ENCODE data around the gene CCSER1.

CCSER1 gene

DNA sequence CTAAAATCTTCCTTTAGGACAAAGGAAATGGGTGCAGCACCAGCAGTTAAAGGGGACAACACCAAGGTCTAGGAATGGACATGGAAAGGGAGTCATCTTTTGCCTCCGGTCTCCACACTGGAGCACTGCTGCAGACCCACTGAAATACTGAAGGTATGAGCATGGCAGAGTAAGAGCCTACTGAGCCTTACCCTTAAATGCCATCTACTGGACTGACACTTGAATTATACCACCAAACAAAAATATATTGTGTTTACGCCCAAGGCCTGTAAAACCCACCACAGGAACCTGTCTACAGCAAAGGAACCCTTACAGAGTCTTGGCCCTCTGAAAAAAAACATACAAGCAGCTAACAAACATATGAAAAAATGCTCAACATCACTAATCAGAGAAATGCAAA lies 443.4 kb downstream of the CCSER1 start:
- Mint-ChIP-seq H3K27ac (no peak overlapping the region), H3K27me3 (ENCODE audit: low read depth, poor library complexity) (peaks cover 3% of the 10 kb centered on the region), H3K36me3 (ENCODE audit: low read depth) (no peaks in the 10 kb centered on the region), H3K4me1 (no peaks in the 10 kb centered on the region), H3K4me3 (no peak overlapping the region), H3K9me3 (peaks cover under 1% of the 10 kb centered on the region)
- TF ChIP-seq, protein P1, sequence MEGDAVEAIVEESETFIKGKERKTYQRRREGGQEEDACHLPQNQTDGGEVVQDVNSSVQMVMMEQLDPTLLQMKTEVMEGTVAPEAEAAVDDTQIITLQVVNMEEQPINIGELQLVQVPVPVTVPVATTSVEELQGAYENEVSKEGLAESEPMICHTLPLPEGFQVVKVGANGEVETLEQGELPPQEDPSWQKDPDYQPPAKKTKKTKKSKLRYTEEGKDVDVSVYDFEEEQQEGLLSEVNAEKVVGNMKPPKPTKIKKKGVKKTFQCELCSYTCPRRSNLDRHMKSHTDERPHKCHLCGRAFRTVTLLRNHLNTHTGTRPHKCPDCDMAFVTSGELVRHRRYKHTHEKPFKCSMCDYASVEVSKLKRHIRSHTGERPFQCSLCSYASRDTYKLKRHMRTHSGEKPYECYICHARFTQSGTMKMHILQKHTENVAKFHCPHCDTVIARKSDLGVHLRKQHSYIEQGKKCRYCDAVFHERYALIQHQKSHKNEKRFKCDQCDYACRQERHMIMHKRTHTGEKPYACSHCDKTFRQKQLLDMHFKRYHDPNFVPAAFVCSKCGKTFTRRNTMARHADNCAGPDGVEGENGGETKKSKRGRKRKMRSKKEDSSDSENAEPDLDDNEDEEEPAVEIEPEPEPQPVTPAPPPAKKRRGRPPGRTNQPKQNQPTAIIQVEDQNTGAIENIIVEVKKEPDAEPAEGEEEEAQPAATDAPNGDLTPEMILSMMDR (IDR thresholded peaks at IDR 0.05), result no peak
- no peak for DNase-seq

DNA sequence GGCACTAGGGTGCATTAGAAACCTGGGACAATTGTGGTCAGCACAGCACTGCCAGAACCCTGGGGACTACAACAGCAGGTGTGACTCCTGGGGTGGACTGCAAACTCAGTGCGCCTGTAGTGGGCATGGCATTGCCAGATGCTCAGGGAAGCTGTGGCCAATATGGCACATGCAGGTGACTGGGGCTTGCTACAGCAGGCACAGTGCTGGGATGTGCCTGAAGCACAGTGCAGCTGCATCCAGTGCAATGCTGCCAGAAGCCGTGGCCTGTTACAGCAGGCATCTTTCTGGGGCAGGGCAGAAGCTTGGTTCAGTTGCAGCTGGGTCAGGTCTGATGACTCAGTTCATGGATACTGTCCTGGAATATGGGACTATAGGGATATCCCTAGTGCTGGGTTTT lies 445.8 kb downstream of the CCSER1 start:
- H3K27me3 Mint-ChIP-seq (ENCODE audit: low read depth, poor library complexity), result peaks cover 3% of the 10 kb centered on the region
- no peaks in the 10 kb centered on the region for H3K4me1 Mint-ChIP-seq

DNA sequence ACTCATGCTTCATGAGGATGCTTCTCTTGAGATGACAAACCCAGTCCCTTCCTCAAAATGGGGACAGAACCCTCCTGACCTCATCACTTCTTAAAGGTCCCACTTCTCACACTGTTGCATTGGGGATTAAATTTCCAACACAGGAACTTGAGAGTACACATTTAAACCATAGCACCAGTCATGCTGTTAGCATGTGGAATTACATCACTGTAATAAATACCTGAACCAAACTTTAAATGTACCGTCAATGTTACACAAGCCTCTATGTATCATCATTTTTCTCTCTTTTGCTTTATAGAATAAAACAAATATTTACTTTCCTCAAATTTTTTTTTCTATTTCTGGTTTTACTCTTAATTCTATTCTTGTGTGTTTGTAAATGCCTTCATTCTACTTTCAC lies 448.2 kb downstream of the CCSER1 start:
- no peak for DNase-seq
- TF ChIP-seq, protein P1 (IDR thresholded peaks at IDR 0.05), result no peak
- Mint-ChIP-seq H3K27me3 (ENCODE audit: low read depth, poor library complexity) (no peaks in the 10 kb centered on the region), H3K4me3 (no peak overlapping the region), H3K27ac (no peak overlapping the region), H3K4me1 (no peaks in the 10 kb centered on the region), H3K9me3 (peaks cover 3% of the 10 kb centered on the region), H3K36me3 (ENCODE audit: low read depth) (no peaks in the 10 kb centered on the region)

More for the DNA sequence above, 445.8 kb downstream of the CCSER1 start:
- H3K4me3 Mint-ChIP-seq, result no peak overlapping the region
- no peak overlapping the region for H3K27ac Mint-ChIP-seq
- TF ChIP-seq, protein P1 (IDR thresholded peaks at IDR 0.05), result no peak
- DNase-seq, result no peak
- peaks cover 3% of the 10 kb centered on the region for H3K9me3 Mint-ChIP-seq
- no peaks in the 10 kb centered on the region for H3K36me3 Mint-ChIP-seq (ENCODE audit: low read depth)

DNA sequence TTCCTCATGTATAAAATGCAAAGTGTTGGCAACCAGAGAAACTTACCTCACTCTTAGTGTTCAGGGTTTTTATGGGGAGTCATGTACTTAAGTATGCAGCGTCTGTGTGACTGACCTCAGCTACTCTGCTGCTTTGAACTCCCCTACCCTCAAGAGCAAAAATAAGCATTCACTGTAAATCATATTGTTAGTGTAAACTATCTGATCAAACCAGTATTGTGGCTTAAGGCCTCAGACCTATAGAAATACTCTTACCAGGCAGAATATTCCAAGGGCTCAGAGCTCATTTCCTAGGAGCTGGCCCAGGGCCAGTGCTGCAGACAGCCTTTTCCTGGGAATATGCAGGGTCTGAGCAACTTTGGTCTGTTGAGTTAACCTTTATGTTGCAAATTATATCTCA lies 453.1 kb downstream of the CCSER1 start:
- Mint-ChIP-seq H3K36me3 (ENCODE audit: low read depth) (no peaks in the 10 kb centered on the region), H3K4me1 (no peaks in the 10 kb centered on the region), H3K27ac (peak overlapping the region; percentile 35), H3K9me3 (peaks cover 3% of the 10 kb centered on the region), H3K27me3 (ENCODE audit: low read depth, poor library complexity) (no peaks in the 10 kb centered on the region), H3K4me3 (no peak overlapping the region)
- DNase-seq, result no peak
- TF ChIP-seq, protein P1 (IDR thresholded peaks at IDR 0.05), result no peak

DNA sequence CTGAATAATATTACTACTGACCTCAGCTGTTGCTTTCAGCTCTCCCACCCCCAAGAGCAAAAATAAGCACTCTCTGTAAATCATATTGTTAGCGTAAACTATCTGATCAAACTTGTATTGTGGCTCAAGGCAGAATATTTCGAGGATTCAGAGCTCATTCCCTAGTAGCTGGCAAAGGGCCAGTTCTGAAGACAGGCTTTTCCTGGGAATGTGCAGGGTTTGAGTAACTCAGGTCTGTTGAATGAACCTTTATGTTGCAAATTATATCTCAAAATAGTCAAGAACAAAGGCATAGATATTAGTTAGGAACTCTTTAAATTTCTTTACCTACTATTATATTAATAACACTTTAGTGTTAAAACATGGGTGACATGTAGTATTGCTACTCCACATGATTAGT lies 454.9 kb downstream of the CCSER1 start:
- H3K27me3 Mint-ChIP-seq (ENCODE audit: low read depth, poor library complexity), result no peaks in the 10 kb centered on the region

DNA sequence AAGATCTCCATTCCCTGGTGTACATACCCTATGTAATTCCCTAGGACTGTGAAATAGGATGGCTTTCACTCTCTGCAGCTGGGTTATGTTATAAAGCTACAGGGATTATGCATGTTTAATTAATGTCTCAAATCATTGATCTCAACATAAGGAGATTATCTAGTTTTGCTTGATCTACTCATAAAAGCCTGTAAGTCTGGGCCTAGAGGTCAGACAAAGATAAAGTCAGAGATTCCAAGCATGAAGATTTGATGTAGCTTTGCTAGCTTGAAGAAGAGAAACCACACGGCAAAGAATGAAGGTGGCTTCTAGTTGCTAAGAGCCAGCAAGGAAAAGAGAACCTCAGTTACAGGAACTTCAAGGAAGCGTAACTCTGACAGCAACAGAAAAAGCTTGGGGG lies 456.9 kb downstream of the CCSER1 start:
- TF ChIP-seq, protein P1 (IDR thresholded peaks at IDR 0.05), result no peak
- H3K27ac Mint-ChIP-seq, result no peak overlapping the region

More for the DNA sequence above, 454.9 kb downstream of the CCSER1 start:
- TF ChIP-seq, protein P1 (IDR thresholded peaks at IDR 0.05), result no peak
- Mint-ChIP-seq H3K9me3 (no peaks in the 10 kb centered on the region), H3K4me1 (no peaks in the 10 kb centered on the region), H3K36me3 (ENCODE audit: low read depth) (no peaks in the 10 kb centered on the region), H3K4me3 (no peak overlapping the region), H3K27ac (no peak overlapping the region)
- no peak for DNase-seq

More for the DNA sequence above, 456.9 kb downstream of the CCSER1 start:
- no peaks in the 10 kb centered on the region for H3K9me3 Mint-ChIP-seq
- no peaks in the 10 kb centered on the region for H3K36me3 Mint-ChIP-seq (ENCODE audit: low read depth)
- no peak for DNase-seq
- no peaks in the 10 kb centered on the region for H3K4me1 Mint-ChIP-seq
- H3K27me3 Mint-ChIP-seq (ENCODE audit: low read depth, poor library complexity), result no peaks in the 10 kb centered on the region
- no peak overlapping the region for H3K4me3 Mint-ChIP-seq

Data from nephron progenitor cell (in vitro differentiated cells).